ENCODE results near the gene ERCC3.
A peak's percentile ranks its signal among the peaks of the same experiment; 100 is the strongest.

ERCC3 gene

DNA sequence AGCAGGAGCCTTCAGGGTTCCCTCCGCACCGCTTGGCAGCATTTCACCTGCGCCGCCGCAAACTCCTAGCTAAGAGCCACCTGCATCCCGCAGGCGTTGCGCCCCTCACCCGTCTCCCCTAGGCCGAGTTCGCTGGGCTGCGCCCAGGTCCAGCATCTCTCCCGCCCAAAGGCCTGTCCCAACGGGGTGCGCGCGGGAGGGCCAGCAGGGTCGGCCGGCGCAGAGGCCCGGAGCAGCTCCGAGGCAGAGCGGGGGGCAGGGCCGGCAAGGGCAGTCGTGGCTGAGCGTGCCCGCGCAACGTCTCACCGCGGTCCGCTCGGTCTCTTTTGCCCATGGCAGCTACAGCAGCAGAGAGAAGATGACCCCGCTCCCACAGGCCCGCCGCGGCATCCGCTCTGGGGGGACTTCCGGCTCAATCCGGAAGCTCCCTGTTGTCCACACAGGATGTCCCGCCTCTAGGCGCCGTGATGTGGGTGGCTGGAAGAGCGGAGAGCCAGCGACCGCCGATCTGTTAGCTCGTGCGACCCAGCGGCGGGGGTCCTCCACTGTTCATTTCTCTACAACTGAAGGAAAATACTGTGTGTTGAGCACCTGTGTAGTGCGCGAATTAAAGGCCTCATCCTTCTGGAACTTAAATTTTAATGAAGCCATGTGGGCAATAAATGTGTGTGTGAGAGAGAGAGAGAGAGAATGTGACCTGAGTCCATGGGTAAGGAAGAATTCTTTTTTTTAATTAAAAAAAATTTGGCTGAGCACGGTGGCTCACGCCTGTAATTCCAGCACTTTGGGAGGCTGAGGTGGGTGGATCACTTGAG, at the start of gene ERCC3:
ERCC3 (minus strand) TSS at position 397 of the 815 bp plus-strand sequence; CDS start at position 334, 63 bp downstream.
- DNase-seq, result peak; percentile 85

DNA sequence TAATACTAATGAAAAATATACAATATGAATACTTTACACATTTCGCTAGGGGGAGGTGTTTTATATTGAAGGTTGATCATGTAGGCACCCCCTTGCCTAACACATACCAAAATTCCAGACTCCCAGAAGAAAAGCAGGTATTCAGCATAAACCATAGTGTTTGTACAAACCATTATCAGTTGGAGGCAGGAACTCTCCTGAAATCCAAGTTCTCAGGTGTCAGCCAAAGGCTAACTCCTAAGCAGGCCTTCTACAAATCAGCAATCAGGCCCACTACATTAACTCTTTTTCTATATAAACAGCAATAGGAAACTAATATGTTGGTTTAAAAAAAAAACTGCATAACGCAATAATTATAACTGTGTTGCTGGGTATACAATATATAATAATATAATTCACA, 49.3 kb upstream of the ERCC3 start:
- no peak for DNase-seq

DNA sequence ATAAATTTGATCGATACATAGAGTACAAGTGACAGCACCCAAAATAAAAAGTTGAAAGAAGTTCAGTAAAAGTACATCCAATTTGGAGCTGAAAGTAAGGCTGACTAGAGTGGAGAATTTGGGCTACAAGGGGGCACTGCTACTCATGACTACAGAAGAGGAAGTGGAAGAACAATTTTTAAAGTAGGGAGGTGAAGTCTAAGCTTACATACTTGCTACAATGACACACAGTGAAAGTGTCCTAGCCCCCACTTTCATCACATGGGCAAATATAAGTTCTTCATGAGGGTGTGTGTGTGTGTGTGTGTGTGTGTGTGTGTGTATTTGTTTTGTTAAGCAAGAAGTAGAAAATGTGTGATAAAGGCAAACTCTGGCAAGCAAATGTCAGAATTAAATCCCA, 48.2 kb upstream of the ERCC3 start:
- DNase-seq, result no peak

DNA sequence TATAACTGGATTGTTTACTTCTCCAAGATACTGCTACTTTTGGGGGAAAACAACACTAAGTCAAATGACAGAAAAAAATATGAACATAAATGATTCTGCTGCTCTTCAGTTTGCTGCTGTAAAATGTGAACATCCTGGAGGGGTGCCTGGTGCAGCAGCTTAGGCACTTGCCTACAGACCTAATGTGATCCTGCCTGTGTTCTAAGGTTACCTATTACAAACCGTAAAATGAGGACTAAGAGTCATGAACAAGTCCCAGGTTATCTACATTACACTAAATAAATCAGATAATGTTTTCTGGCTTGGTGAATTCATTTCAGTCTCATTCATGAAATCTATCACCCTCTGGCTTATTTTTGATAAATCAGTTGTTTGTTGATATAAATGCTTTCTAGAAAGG, 38.4 kb upstream of the ERCC3 start:
- DNase-seq, result no peak

DNA sequence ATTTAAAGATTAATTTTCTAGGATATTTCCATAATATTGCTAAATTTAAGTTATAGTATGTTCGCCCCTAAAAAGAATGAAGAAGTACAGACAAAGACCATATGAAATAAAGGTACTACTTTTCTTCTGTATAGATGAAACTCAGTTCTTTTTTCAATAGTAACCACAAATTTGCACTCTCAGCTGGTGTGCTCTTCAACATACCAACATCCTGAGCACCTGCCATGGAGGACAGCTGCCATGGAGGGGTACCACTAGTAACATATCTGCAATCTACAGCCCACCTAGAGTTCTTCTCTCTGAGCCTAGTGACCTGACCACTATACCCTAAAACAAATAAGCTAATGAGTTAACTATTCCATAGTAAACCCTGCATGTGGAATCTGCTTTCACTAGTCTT, 36.8 kb upstream of the ERCC3 start:
- DNase-seq, result no peak

DNA sequence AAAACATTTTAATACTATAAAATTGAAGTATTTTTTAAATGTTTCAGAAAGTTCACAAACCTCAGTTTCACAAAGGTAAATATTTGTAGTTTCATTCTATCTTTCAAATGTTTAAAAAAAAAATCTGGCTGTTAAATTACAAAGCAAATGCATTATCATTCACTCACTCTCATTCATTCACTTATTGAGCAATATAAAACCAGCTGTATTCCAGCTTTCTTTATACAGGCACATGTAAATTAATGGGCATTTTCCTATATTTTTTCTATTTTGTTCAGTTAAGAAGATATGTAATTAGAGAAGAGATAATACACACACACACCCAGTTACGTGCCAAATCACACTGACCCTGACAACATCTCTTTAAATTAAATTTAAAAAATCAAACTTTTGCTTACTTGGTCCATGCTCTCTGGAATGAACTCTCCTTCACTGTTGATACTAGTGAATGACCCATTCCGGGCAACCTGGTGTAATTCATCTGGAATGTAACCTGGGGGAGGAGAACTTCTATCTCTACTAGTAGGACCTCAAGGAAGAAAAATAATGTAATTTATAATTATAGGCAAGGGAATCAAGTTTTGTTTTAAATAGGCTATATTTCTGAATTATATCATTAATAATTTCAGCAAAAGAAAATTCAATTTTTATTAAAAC, 32.5 kb upstream of the ERCC3 start:
- DNase-seq, result no peak

DNA sequence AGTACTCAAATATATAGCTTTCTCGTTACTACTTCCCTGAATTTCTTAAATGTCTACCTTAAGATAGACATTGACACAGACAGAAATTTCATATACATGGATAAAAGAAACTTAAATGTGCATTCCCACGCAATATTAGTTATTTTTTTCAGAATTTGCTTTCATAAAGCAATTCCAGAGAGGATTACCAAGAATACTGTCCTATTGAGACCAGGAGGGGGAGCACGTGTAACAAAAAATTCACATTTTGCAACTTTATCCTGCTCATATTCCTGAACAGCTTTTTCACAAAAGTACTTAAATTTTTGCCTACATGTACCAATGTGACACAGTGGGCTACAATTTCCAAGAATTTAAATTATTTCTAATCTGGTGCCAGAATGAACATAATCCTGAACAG, 30.7 kb upstream of the ERCC3 start:
- DNase-seq, result no peak

DNA sequence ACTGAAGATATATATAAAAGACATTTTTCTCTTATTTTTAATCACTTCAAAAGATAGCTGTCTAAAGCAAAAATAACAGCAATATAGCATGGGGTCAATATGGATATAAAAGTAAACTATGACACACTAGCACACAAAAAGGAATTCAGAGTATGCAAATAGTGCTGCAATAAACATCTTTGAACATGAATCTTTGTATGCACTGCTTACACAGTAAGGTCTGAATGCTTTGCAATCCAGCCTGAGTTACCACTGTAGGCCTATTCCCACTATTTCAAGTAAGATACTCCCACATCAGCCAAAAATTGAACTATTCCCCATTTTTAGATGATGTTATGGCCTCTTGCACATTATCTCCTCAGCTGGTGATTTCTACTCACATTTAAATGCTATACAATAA, 27.4 kb upstream of the ERCC3 start:
- DNase-seq, result no peak

DNA sequence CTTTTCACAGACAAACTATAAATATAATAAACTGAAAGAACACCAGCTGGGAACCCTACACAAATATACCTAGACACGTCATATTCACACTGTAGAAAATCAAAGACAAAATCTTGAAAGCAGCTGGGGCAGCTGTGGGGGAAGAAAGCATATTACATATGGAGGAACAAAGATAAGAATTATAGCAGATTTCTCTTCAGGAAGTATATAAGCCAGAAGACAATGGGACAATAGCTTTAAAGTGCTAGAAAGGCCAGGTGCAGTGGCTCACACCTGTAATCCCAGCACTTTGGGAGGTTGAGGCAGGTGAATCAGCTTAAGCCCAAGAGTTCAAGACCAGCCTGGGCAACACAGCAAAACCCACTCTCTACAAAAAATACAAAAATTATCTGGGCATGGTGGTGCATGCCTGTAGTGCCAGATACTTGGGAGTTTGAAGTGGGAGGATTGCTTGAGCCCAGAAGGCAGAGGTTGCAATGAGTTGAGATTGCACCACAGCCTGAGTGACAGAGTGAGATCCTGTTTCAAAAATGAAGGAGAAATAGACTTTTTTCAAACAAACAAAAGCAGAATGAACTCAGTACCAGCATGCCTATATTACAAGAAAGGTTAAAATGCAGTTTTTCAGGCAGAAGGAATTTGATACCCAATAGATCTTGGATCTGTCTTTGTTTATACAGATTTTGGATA, 26.8 kb upstream of the ERCC3 start:
- no peak for DNase-seq

DNA sequence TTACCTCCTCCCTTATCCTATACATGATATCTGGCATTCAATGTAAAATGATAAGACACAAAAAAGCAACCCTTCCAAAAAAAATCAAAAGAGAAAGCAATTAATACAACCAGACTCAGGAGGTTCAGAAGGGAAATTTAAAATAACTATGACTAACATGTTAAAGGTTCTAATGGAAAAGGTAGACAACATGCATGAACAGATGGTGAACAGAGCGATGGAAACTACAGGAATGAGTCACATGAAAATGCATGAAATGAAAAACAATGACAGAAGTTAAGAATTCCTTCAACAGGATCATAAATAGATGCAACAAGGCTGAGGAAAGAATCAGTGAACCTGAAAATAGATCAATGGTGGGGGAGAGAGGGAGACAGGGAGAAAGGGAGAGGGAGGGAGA, 26.1 kb upstream of the ERCC3 start:
- no peak for DNase-seq

DNA sequence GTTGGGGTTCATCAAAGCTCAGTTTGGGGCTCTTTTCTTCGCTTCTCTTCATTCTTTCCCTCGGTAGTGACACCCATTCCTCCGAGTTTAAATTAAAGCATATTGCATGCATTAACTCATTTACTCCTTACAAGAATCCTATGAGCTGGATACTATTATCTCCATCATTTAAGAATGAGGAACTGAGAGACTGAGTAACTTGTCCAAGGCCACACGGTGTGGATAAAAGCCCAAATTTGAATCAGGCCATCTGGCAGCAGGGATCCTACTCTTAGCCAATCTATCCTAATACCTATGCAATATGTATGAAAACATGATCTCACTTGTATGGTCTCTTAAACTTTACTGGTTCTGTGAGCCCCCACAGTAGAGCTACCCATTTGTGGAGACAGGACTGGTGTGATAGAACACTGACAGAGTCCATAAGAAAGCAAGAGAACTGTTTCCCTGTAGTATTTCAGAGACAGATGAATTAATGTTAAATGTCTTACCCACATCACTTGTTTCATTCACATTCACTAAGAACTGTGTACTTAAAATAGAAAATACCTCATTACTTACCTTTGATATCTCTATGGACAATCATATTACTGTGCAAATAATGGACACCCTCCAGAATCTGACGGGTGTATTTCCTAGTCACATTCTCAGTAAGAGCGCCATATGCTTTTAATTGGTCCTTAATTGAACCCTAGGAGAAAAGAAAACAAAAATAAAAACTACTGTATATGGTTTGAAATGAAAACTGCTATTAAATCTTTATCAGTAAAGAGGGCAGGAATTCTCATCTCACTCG, 20.4 kb upstream of the ERCC3 start:
- DNase-seq, result no peak

DNA sequence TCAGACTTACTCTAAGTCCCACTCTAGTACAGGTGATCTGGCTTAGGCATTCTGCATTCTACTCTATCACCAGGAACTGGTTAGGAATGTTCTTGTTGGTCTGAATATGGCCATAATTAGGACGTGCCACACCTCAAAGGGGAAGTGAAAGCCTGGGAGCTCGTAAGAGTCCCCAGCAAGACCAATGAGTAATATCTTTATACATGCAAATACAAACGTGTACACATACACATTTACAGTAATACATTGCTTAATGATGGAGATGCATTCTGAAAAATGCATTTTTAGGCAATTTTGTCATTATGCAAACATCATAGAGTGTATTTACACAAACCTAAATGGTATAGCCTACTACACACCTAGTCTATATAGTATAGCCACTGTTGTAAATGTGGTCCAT, 19.5 kb upstream of the ERCC3 start:
- no peak for DNase-seq

DNA sequence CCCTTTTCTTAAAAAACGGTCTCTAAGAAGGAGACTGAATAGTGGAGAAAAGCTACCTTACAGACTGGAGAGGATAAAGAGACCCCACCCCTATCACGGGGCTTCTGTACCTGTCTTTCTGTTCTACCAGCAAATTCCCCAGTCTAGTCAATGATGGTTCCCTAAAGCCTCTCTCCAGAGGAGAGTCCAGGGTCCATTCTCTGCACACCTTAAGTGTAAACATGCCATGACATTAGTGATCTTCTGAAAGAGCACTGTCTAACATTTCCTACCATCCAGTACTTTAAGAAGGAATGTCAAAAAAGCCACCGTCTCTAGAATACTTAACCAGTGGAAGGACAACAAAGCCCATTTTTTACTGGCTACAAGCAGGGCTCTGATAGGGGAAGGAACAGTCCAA, 17.0 kb upstream of the ERCC3 start:
- no peak for DNase-seq

DNA sequence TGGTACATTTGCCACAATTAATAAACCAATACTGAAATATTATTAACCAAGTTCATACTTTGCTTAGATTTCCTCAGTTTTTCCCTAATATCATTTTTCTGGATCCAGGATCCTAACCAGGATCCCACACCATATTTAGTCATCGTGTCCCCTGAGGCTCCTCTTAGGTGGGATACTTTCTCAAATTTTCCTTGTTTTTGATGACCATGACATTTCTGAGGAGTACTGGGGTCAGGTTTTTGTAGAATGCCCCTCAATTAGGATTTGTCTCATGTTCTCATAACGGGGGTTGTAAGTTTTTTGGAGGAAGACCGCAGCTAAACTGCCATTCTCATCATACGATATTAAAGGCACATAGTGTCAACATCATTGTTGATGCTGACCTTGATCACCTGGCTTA, 15.5 kb upstream of the ERCC3 start:
- DNase-seq, result no peak

DNA sequence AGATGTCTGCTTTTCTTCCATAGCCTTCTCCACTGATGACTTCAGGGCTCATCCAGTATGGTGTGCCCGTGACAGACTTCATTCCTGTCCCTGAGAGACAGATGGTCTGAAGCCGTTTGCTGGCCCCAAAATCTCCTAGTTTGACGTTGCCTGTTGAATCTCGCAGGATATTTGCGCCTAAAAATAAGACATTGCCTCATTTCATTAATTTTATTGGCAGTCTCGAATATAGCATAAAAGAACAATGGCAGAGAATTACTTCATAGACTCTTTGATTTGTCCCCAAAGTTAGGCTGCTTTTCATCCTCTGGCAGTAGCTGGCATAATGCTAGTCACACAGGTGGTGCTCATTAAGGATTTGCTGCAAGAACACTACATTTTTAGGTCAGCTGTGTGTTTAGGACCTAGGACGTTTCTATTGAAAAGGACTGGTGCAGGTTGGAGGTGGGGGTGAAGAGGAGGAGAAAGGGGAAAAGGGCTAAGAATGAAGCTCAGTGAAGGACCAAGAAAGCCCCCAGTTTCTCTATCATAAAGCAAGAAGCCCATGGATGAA, 14.7 kb upstream of the ERCC3 start:
- no peak for DNase-seq

DNA sequence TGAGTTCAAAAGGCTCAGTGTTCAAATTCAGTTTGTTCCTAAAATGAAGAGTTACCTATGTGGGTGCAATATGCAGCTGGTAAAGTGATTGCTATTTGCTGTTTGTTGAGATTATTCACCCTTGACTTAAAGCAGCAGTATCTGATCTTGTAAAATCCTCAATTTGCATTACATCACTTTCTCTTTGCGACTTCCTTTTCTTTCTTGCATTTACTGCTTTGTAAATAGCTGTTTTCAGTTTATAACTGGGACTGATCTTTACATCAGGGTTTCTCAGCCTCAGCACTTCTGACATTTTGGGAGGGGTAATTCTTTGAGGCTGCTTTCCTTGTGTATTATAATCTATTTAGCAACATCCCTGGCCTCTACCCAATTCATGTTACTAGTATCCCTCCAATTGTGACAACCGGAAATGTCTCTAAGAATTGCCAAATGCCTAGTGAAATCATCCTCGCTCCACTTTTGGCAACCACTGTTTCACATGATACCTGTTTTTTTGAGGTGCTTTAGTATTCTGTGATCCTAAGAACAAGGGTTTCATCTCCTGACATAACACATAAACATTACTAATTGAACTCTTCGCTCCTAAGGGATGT, 12.1 kb upstream of the ERCC3 start:
- no peak for DNase-seq

DNA sequence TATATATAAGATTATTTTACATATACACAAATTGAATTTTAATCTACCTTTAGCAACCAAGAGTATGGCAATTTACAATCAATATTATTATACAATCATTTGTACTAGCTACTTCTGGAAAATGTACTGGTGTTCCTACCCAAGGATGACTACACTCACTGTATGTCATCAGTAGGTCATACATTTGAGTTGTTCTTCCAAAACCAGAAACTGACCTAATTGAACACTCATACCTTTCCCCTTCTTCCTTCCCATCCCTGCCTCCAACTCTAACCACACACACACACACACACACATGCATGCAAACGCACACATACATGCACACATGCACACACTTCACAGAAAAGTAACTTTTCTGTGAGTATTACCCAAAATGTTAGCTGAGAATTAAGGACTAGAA, 8.2 kb upstream of the ERCC3 start:
- DNase-seq, result no peak

DNA sequence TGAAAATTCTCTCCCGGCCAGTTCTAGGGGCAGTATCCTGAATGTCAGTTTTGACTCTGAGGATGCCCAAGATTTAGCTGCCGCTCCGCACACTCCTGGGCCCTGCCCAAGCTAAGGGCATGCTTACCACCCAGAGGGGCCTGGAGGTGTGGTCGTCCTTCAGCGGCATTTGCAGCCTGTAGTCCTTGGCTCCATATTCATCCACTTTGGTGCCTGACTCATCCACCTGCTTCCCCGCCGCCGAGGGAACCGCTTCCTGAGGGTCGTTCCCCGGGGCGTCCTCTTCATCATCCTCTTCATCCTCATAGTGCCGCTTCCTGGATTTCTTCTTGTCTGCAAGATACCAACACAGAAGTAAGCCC, 577 bp downstream of the ERCC3 start:
- DNase-seq, result no peak

DNA sequence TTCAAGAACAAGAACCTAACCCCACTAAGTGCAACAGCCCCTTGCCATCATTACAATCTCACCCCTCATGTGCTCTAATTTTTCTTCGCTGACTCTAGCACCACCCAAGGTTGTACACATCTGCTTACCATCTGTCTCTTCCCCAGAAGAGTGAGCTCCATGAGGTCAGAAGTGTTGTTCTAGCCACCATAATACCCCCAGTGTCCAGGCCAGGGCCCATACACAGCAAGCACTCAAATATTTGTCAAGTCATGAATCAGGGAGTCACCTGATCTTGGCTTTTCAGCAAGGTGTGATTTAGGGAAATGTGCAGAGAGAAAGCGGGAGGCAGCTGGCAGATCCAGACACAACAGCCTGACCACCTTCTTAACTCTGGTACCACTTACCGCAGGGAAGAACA, 5.7 kb downstream of the ERCC3 start:
- no peak for DNase-seq

DNA sequence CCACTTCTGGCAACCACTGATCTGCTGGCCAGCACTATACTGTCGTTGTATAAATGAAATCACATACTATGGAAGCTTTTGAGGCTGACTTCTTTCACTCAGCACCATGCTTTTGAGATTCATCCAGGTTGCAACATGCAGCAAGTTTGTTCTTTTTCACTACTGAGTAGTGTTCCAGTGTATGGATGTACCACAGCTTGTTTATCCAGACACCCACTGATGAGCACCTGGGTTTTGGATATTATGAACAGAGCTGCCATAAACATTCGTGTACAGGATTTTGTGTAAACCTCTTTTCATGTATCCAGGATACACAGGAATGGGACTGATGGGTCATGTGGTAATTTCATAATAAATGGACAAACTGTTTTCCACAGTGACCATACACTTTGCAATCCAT, 10.7 kb downstream of the ERCC3 start:
- DNase-seq, result no peak

DNA sequence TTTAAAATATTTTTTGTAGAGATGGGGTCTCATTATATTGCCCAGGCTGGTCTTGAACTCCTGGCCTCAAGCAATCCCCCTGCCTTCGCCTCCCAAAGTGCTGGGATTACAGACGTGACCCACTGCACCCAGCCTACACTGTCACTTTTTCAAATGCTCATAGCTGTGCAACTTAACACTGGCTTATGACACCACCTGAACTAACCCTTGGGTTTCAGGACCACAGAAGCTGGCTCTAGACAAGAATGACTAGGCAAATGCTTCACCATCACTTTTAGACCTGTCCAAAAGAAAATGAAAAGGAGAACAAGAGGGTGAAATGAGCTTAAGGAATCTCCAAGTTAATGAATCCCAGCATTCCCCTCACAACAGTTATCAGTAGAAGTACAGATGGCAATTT, 13.3 kb downstream of the ERCC3 start:
- no peak for DNase-seq

DNA sequence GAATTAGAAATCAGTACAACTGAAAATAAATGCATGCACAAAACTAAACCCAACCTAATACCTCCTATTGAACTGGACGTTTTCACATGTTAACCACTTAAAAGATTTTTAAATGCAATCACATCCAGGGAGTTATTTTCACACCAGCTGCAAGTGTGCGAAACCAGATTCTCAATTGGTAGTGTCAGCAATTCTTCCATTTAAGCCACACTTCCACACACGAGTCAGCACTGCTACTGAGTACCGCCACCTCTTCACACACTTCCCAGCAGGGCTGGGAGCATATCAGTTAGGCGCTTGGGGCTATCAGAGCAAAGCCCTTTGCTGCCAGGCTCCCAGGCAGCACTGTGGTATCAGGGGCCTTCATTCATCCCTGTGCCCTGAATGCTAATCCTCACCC, 14.2 kb downstream of the ERCC3 start:
- no peak for DNase-seq

DNA sequence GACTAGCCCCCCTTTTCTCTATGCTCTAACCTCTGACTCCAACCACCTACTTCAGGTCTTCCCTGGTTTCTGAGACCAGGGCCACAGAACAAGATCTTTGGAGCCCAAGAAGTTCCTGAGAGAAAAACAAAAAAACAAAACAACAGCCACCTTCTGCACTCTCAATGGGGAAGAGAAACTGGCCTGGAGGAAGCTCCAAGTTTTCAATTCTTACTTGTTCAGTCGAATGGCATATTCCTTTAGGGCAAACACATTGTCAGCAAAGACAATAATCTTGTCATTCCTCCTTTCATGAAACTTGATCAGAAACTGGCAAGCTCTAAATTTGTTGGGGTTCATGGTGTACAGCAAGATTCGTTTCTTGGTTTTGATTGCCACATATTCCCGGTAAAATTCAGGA, 15.0 kb downstream of the ERCC3 start:
- DNase-seq, result no peak
